NCI-H1436 treated with DMSO at 0.1 percent for 48 hours (cell line): Measurements from ENCODE around the gene RPAIN.
A peak's percentile ranks its signal among the peaks of the same experiment; 100 is the strongest.

Experiments
- DNase-seq: peaks from one replicate; lab custom pipeline; 2025; lab: John Stamatoyannopoulos, UW

The RPAIN gene

GRCh38 chr17:5419959-5420653, at the start of gene RPAIN:
RPAIN (plus strand) TSS chr17:5420182; CDS start chr17:5420211, 29 bp downstream.
- peak; percentile 57 for DNase-seq

- DNase-seq = no peak
Observed at GRCh38 chr17:5370411-5370810, 49.6 kb upstream of the RPAIN start.

GRCh38 chr17:5373112-5373511, 46.9 kb upstream of the RPAIN start:
- no peak for DNase-seq

- no peak for DNase-seq
Observed at GRCh38 chr17:5378566-5379207, 41.3 kb upstream of the RPAIN start.

- DNase-seq = no peak
Observed at GRCh38 chr17:5379351-5380107, 40.5 kb upstream of the RPAIN start.

- DNase-seq = no peak
Observed at GRCh38 chr17:5380491-5381135, 39.4 kb upstream of the RPAIN start.

GRCh38 chr17:5381542-5381941, 38.4 kb upstream of the RPAIN start:
- no peak for DNase-seq

- DNase-seq = no peak
Observed at GRCh38 chr17:5391678-5392077, 28.3 kb upstream of the RPAIN start.

GRCh38 chr17:5396612-5397011, 23.4 kb upstream of the RPAIN start:
- no peak for DNase-seq

- DNase-seq = no peak
Observed at GRCh38 chr17:5399767-5400166, 20.2 kb upstream of the RPAIN start.

GRCh38 chr17:5405400-5405799, 14.6 kb upstream of the RPAIN start:
- no peak for DNase-seq

GRCh38 chr17:5408186-5408585, 11.8 kb upstream of the RPAIN start:
- no peak for DNase-seq

- DNase-seq = no peak
Observed at GRCh38 chr17:5410594-5411272, 9.2 kb upstream of the RPAIN start.

- no peak for DNase-seq
Observed at GRCh38 chr17:5413682-5414081, 6.3 kb upstream of the RPAIN start.

GRCh38 chr17:5416901-5417300, 3.1 kb upstream of the RPAIN start:
- DNase-seq = no peak

- no peak for DNase-seq
Observed at GRCh38 chr17:5418858-5419355, 1.1 kb upstream of the RPAIN start.

GRCh38 chr17:5419356-5419958, 525 bp upstream of the RPAIN start, which contains the start of gene NUP88:
NUP88 (minus strand) TSS chr17:5419662; CDS start chr17:5419650, 12 bp downstream.
- peak; percentile 85 for DNase-seq

- DNase-seq = no peak
Observed at GRCh38 chr17:5422505-5422904, 2.5 kb downstream of the RPAIN start.

- no peak for DNase-seq
Observed at GRCh38 chr17:5424909-5425308, 4.9 kb downstream of the RPAIN start.

GRCh38 chr17:5425826-5426225, 5.8 kb downstream of the RPAIN start:
- no peak for DNase-seq

- no peak for DNase-seq
Observed at GRCh38 chr17:5429191-5429887, 9.4 kb downstream of the RPAIN start.
